Prostate gland (tissue), 2 donors: Measurements from ENCODE around the gene TASOR2. TPM values are rescaled to one million over a fixed set of nuclear protein-coding genes. Genes with fewer than 3 reads are reported as not detected.

ENCODE experiments used
- DNase-seq: peaks from one replicate; pipeline ENCODE4 v3.0.0-alpha.2; 2019; ENCODE audit warnings: low spot score
- H3K27ac ChIP-seq, 2 donors: fragments of 200-600 bp; sonication (generic); 2 replicates each; pipeline ENCODE4 v1.5.1; 2017 to 2019
- H3K27me3 ChIP-seq: fragments of 200-600 bp; sonication (generic); replicated peaks from 2 replicates; pipeline ENCODE4 v1.5.1; 2019; ENCODE audit not compliant: insufficient read depth
- H3K36me3 ChIP-seq, 2 donors: fragments of 200-600 bp; sonication (generic); 1 replicate in 1 of 2; 2 replicates in 1 of 2; pipeline versions ENCODE4 v1.5.1 to v1.8.1; 2017 to 2019
- H3K4me1 ChIP-seq: fragments of 200-600 bp; sonication (generic); replicated peaks from 2 replicates; pipeline ENCODE4 v1.5.1; 2019
- H3K4me3 ChIP-seq, 2 donors: fragments of 200-600 bp; sonication (generic); 2 replicates each; pipeline ENCODE4 v1.5.1; 2017 to 2019
- H3K9me3 ChIP-seq: fragments of 200-600 bp; sonication (generic); 2 replicates; pipeline ENCODE4 v1.5.1; 2017
- CTCF ChIP-seq, 4 experiments: fragments of 200-600 bp in 2 of 4; fragments of 450-650 bp in 2 of 4; sonication (generic) in 2 of 4; IDR thresholded peaks; 1 replicate in 3 of 4; 2 replicates in 1 of 4; pipeline ENCODE4 v1.5.1; 2016 to 2019; ENCODE audit warnings: antibody characterized with exemption in 4 of 4, mild to moderate bottlenecking in 2 of 4, moderate library complexity in 2 of 4
- POLR2A ChIP-seq: fragments of 450-650 bp; IDR thresholded peaks from one replicate; pipeline ENCODE4 v1.6.1; 2016; ENCODE audit warnings: antibody characterized with exemption, mild to moderate bottlenecking
- POLR2AphosphoS5 ChIP-seq: sonication (generic); formaldehyde crosslinking; IDR thresholded peaks from one replicate; pipeline ENCODE4 v1.6.1; 2017; ENCODE audit warnings: antibody characterized with exemption
- WGBS: methylation state at CpG from one replicate; pipeline ENCODE4 v1.1.5; 2018; 5-methylcytosine and 5-hydroxymethylcytosine counted together
- intact Hi-C: fragments of 100-400 bp; cut with DNase I; formaldehyde crosslinking; loops from one replicate; pipeline ENCODE4 v1.14.2; 2022
- total RNA-seq, 2 donors: library from RNA; depleted of rRNA; stranded (reverse); fragments of >200 nt; gene quantifications; one replicate each; pipeline ENCODE4 v1.1.0, GENCODE V29; 2016

Gene TASOR2
- total RNA-seq, 2 donors from 2014 or later = 55.0 to 97.9 TPM

DNA sequence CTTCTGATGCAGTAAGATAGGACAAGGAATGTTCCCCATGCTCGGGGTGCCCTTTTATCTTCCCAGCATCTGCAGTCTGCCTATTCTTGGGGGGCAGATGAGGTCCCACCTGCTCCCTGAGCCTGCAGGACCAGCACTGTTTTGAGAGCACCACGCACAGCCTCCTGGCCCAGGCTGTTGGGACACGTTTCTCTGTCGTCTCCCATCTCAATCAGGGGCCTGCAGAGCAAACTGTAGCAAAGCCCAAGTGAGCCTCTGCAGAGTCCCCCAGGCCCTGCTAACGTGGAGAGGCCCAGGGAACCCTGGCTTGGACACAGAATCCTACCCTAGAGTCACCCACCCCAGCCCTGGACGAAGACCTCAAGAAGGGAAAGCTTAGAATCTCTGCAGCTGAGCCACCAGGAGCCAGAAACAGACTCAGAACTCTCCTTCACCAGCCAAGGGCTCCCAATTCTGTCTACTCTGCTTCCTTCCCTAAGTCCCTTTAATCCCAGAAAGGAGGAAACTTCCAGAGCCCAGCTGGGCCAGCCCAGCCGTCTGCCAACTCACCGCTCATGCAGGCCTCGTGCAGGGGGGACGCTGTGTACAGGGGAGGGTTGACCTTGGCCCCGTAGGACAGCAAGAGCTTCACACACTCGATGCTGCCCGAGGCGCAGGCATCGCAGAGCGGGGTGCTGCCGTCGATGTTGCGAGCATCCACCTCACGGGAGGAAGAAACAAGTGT is 33.8 kb upstream of the TASOR2 start:
- H3K36me3 ChIP-seq = no peaks in the 10 kb centered on the region
- no peaks in the 10 kb centered on the region for H3K4me1 ChIP-seq
- intact Hi-C loops = no loop called here
- H3K4me3 ChIP-seq = no peak overlapping the region
- TF ChIP-seq CTCF (IDR thresholded peaks at IDR 0.05) = no peak
- TF ChIP-seq POLR2AphosphoS5 = no peak
- no peak for TF ChIP-seq POLR2A
- no peak for DNase-seq
- no peaks in the 10 kb centered on the region for H3K9me3 ChIP-seq
- WGBS = 83% methylated on average over 20 of the region's 20 CpGs
- H3K27ac ChIP-seq = peak overlapping the region in 1 of 2 donors; percentile 12
- no peaks in the 10 kb centered on the region for H3K27me3 ChIP-seq

GRCh38 chr10:5651388-5651764 is 33.3 kb upstream of the TASOR2 start:
- intact Hi-C loops = no loop called here
- Histone ChIP-seq H3K27me3 (no peaks in the 10 kb centered on the region), H3K9me3 (no peaks in the 10 kb centered on the region), H3K27ac (peak overlapping the region in 1 of 2 donors; percentile 48), H3K4me1 (no peaks in the 10 kb centered on the region), H3K4me3 (no peak overlapping the region), H3K36me3 (no peaks in the 10 kb centered on the region)
- WGBS = 86% methylated on average over 11 of the region's 11 CpGs
- no peak for DNase-seq
- TF ChIP-seq POLR2AphosphoS5 = no peak
- no peak for TF ChIP-seq CTCF (IDR thresholded peaks at IDR 0.05)
- TF ChIP-seq POLR2A = no peak

DNA sequence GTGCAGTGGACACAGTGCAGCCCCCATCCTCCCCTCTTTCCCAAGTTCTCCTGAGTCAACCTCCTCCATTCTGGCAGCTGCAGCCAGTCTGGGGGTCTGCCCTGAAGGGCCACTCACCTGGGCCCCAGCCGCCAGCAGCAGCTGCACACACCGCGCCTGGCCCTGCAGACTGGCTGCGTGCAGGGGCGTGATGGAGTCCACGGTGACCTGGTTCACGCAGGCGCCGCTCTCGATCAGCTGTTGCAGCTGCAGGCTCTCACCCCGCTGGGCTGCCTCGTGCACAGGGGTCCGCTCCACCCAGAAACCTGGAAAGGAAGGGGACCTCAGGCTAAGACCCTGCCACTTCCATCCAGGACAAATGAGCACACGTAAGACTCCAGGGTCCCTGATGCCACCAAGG is 31.9 kb upstream of the TASOR2 start:
- intact Hi-C loops = no loop called here
- no peak overlapping the region for H3K4me3 ChIP-seq
- H3K9me3 ChIP-seq = no peaks in the 10 kb centered on the region
- H3K4me1 ChIP-seq = no peaks in the 10 kb centered on the region
- H3K36me3 ChIP-seq = no peaks in the 10 kb centered on the region
- WGBS = 94% methylated on average over 14 of the region's 14 CpGs
- TF ChIP-seq POLR2AphosphoS5 (no peak), POLR2A (no peak), CTCF (IDR thresholded peaks at IDR 0.05) (no peak)
- no peaks in the 10 kb centered on the region for H3K27me3 ChIP-seq
- H3K27ac ChIP-seq = peak overlapping the region; percentile 14 to 43
- no peak for DNase-seq

- H3K27ac ChIP-seq = no peak overlapping the region
- H3K4me1 ChIP-seq = no peaks in the 10 kb centered on the region
- no peaks in the 10 kb centered on the region for H3K36me3 ChIP-seq
- intact Hi-C loops = no loop called here
- 57% methylated on average over 10 of the region's 10 CpGs for WGBS
- H3K4me3 ChIP-seq = no peak overlapping the region
- DNase-seq = no peak
- no peaks in the 10 kb centered on the region for H3K27me3 ChIP-seq
- no peaks in the 10 kb centered on the region for H3K9me3 ChIP-seq
- no peak for TF ChIP-seq CTCF (IDR thresholded peaks at IDR 0.05)
- TF ChIP-seq POLR2A = no peak
- no peak for TF ChIP-seq POLR2AphosphoS5
Measured at GRCh38 chr10:5654218-5654755, 30.4 kb upstream of the TASOR2 start.

DNA sequence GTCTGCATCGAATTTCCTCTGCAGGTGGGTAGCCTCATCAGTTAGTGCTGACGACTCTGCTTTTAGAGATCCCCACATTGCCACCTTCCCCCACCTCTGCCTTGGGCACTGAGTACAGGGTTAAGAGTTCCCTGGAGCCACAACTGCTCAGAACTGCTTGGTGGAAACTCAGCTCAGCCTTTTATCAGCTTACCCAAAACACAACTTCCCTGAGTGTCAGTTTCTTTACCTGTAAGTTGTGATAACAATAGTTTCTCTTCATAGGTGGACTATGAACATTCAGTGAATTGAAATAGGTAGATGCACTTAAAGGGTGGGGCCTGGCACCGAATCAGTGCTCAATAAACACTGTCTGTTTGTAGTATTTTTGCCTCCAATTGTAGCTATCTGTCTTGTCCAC is 29.5 kb upstream of the TASOR2 start:
- H3K9me3 ChIP-seq = no peaks in the 10 kb centered on the region
- 66% methylated on average over 3 of the region's 3 CpGs for WGBS
- no peak for DNase-seq
- TF ChIP-seq CTCF (IDR thresholded peaks at IDR 0.05) = no peak
- TF ChIP-seq POLR2A = no peak
- no peak for TF ChIP-seq POLR2AphosphoS5
- H3K4me3 ChIP-seq = no peak overlapping the region
- H3K4me1 ChIP-seq = no peaks in the 10 kb centered on the region
- intact Hi-C loops = no loop called here
- H3K36me3 ChIP-seq = no peaks in the 10 kb centered on the region
- no peak overlapping the region for H3K27ac ChIP-seq
- no peaks in the 10 kb centered on the region for H3K27me3 ChIP-seq
